HS-5 (cell line): ENCODE measurements around the gene PEAK1.
"Not testable (repeated sequence)": the region's sequence is repeated elsewhere in the genome, so short reads cannot be mapped to it uniquely, and the experiment has no call there.

Experiments used
- DNase-seq: peaks from one replicate; pipeline ENCODE4 v3.0.0-alpha.2; 2012; ENCODE audit warnings: low read depth

PEAK1 gene

GRCh38 chr15:77420610-77421369, 886 bp upstream of the PEAK1 start, which contains the start of gene HMG20A:
Gene HMG20A, plus strand, starts transcription at chr15:77420888. Its CDS starts 37,520 bp downstream, at chr15:77458408.
- peak; percentile 85 for DNase-seq

- DNase-seq, result no peak
Observed at GRCh38 chr15:77418966-77419835, 703 bp downstream of the PEAK1 start.

- no peak for DNase-seq
Observed at GRCh38 chr15:77418391-77418965, 1.4 kb downstream of the PEAK1 start.

GRCh38 chr15:77417602-77418001, 2.3 kb downstream of the PEAK1 start:
- DNase-seq, result no peak

- no peak for DNase-seq
Observed at GRCh38 chr15:77416954-77417353, 3.0 kb downstream of the PEAK1 start.

- no peak for DNase-seq
Observed at GRCh38 chr15:77416148-77416455, 3.8 kb downstream of the PEAK1 start.

- DNase-seq, result no peak
Observed at GRCh38 chr15:77415450-77416147, 4.3 kb downstream of the PEAK1 start.

GRCh38 chr15:77414789-77415442, 5.0 kb downstream of the PEAK1 start:
- no peak for DNase-seq

- no peak for DNase-seq
Observed at GRCh38 chr15:77413699-77414349, 6.1 kb downstream of the PEAK1 start.

- no peak for DNase-seq
Observed at GRCh38 chr15:77412972-77413698, 6.8 kb downstream of the PEAK1 start.

- no peak for DNase-seq
Observed at GRCh38 chr15:77411619-77411976, 8.3 kb downstream of the PEAK1 start.

- DNase-seq, result no peak
Observed at GRCh38 chr15:77410701-77411618, 8.9 kb downstream of the PEAK1 start.

- not testable (repeated sequence) for DNase-seq
Observed at GRCh38 chr15:77410157-77410500, 9.8 kb downstream of the PEAK1 start.

GRCh38 chr15:77409259-77410156, 10.4 kb downstream of the PEAK1 start:
- no peak for DNase-seq

- no peak for DNase-seq
Observed at GRCh38 chr15:77406846-77407245, 13.1 kb downstream of the PEAK1 start.

GRCh38 chr15:77406173-77406759, 13.6 kb downstream of the PEAK1 start:
- not testable (repeated sequence) for DNase-seq

- DNase-seq, result no peak
Observed at GRCh38 chr15:77402740-77403379, 17.0 kb downstream of the PEAK1 start.

- no peak for DNase-seq
Observed at GRCh38 chr15:77400258-77400657, 19.6 kb downstream of the PEAK1 start.
